GM21447 (cell line): Measurements from ENCODE around the gene RPUSD4.

Experiments used
- ATAC-seq: cut with Tn5 transposase; IDR thresholded peaks from one replicate; pipeline ENCODE4 v1.9.1; 2021; ENCODE audit not compliant: unreplicated experiment

Gene RPUSD4

GRCh38 chr11:126214441-126214840 lies 3.0 kb upstream of the RPUSD4 start:
- ATAC-seq = no peak

- ATAC-seq = no peak
These were observed 725 bp upstream of the RPUSD4 start for GRCh38 chr11:126212089-126212660.

- no peak for ATAC-seq
These were observed 597 bp downstream of the RPUSD4 start for GRCh38 chr11:126210871-126211235.

GRCh38 chr11:126207896-126208295 lies 3.6 kb downstream of the RPUSD4 start:
- no peak for ATAC-seq

- no peak for ATAC-seq
These were observed 6.1 kb downstream of the RPUSD4 start for GRCh38 chr11:126205359-126205758.

- no peak for ATAC-seq
These were observed 8.6 kb downstream of the RPUSD4 start for GRCh38 chr11:126202646-126203359.

GRCh38 chr11:126198648-126199047 lies 12.8 kb downstream of the RPUSD4 start:
- no peak for ATAC-seq

GRCh38 chr11:126197277-126197939 lies 14.0 kb downstream of the RPUSD4 start:
- ATAC-seq = no peak

- ATAC-seq = no peak
These were observed 16.3 kb downstream of the RPUSD4 start for GRCh38 chr11:126195119-126195518.

GRCh38 chr11:126194121-126194543 lies 17.3 kb downstream of the RPUSD4 start:
- no peak for ATAC-seq

- no peak for ATAC-seq
These were observed 18.4 kb downstream of the RPUSD4 start for GRCh38 chr11:126193038-126193478.

- no peak for ATAC-seq
These were observed 19.1 kb downstream of the RPUSD4 start for GRCh38 chr11:126192361-126192760.

GRCh38 chr11:126191379-126192073 lies 19.9 kb downstream of the RPUSD4 start:
- ATAC-seq = no peak

- ATAC-seq = no peak
These were observed 20.7 kb downstream of the RPUSD4 start for GRCh38 chr11:126190792-126191191.

- peak; percentile 47 for ATAC-seq
These were observed 22.1 kb downstream of the RPUSD4 start for GRCh38 chr11:126189109-126189929.

- ATAC-seq = peak; percentile 78
These were observed 22.9 kb downstream of the RPUSD4 start for GRCh38 chr11:126188332-126189108.

GRCh38 chr11:126186708-126187529 lies 24.5 kb downstream of the RPUSD4 start:
- ATAC-seq = no peak

GRCh38 chr11:126186025-126186698 lies 25.3 kb downstream of the RPUSD4 start:
- no peak for ATAC-seq
